Measurements from ENCODE around the gene TMEM17.

Gene TMEM17

GRCh38 chr2:62474176-62474575, 31.8 kb downstream of the TMEM17 start:
- no peak for DNase-seq (ENCODE audit: low read depth)
- H3K4me3 ChIP-seq (ENCODE audit: low read depth, low read length), result no peak overlapping the region
- TF ChIP-seq CTCF (IDR thresholded peaks at IDR 0.05; ENCODE audit: low read depth, low read length, missing control alignments), result no peak

GRCh38 chr2:62473246-62473827, 32.7 kb downstream of the TMEM17 start:
- no peak for TF ChIP-seq CTCF (IDR thresholded peaks at IDR 0.05; ENCODE audit: low read depth, low read length, missing control alignments)

GRCh38 chr2:62472312-62472711, 33.7 kb downstream of the TMEM17 start:
- DNase-seq (ENCODE audit: low read depth), result no peak
- no peak overlapping the region for H3K4me3 ChIP-seq (ENCODE audit: low read depth, low read length)
- TF ChIP-seq CTCF (IDR thresholded peaks at IDR 0.05; ENCODE audit: low read depth, low read length, missing control alignments), result no peak

More at GRCh38 chr2:62473246-62473827, 32.7 kb downstream of the TMEM17 start:
- H3K4me3 ChIP-seq (ENCODE audit: low read depth, low read length), result no peak overlapping the region
- DNase-seq (ENCODE audit: low read depth), result no peak

GRCh38 chr2:62471816-62472215, 34.2 kb downstream of the TMEM17 start:
- DNase-seq (ENCODE audit: low read depth), result no peak
- H3K4me3 ChIP-seq (ENCODE audit: low read depth, low read length), result no peak overlapping the region
- TF ChIP-seq CTCF (IDR thresholded peaks at IDR 0.05; ENCODE audit: low read depth, low read length, missing control alignments), result no peak

GRCh38 chr2:62471404-62471803, 34.6 kb downstream of the TMEM17 start:
- no peak for DNase-seq (ENCODE audit: low read depth)
- H3K4me3 ChIP-seq (ENCODE audit: low read depth, low read length), result no peak overlapping the region
- TF ChIP-seq CTCF (IDR thresholded peaks at IDR 0.05; ENCODE audit: low read depth, low read length, missing control alignments), result no peak

- TF ChIP-seq CTCF (IDR thresholded peaks at IDR 0.05; ENCODE audit: low read depth, low read length, missing control alignments), result no peak
- no peak overlapping the region for H3K4me3 ChIP-seq (ENCODE audit: low read depth, low read length)
- DNase-seq (ENCODE audit: low read depth), result no peak
These were observed 36.4 kb downstream of the TMEM17 start for GRCh38 chr2:62469548-62469947.

GRCh38 chr2:62469114-62469513, 36.9 kb downstream of the TMEM17 start:
- TF ChIP-seq CTCF (IDR thresholded peaks at IDR 0.05; ENCODE audit: low read depth, low read length, missing control alignments), result no peak
- DNase-seq (ENCODE audit: low read depth), result no peak

More at GRCh38 chr2:62469114-62469513, 36.9 kb downstream of the TMEM17 start:
- H3K4me3 ChIP-seq (ENCODE audit: low read depth, low read length), result no peak overlapping the region
